ENCODE data around the gene KIFBP.

- TF ChIP-seq POLR2AphosphoS5 (IDR thresholded peaks at IDR 0.05; ENCODE audit: low read depth, low read length) (no peak), POLR2A (IDR thresholded peaks at IDR 0.05; ENCODE audit: low read depth, low read length) (no peak)
Measured at GRCh38 chr10:68957654-68958053, 30.9 kb upstream of the KIFBP start.

Measured in GM12892 (cell line).